HCT116 (cell line): ENCODE results near the gene KIF26B. TPM values are rescaled to one million over a fixed set of nuclear protein-coding genes. Genes with fewer than 3 reads are reported as not detected.

Experiments
- ATAC-seq: fragments of 200-7000 bp; cut with Tn5 transposase; 2 replicates; pipeline ENCODE4 v1.9.1; 2020; ENCODE audit warnings: mild to moderate bottlenecking, moderate library complexity
- BruUV-seq: library from RNA; stranded (reverse); fragments of 400-500 nt; replicated peaks from 2 replicates; lab custom pipeline; 2021; lab: Mats Ljungman, UMichigan
- CTCF ChIA-PET: fragments of 300-600 bp; sonication (Branson Sonifier 250); formaldehyde crosslinking; loops from one replicate; lab custom pipeline; 2021; ENCODE audit warnings: antibody characterized with exemption; lab: Charles Lee
- POLR2A ChIA-PET: fragments of 300-600, 350-600 bp; sonication (Branson Sonifier 250); formaldehyde crosslinking; loops from one replicate; lab custom pipeline; 2021; ENCODE audit warnings: antibody characterized with exemption; lab: Charles Lee
- RAD21 ChIA-PET, 2 experiments: fragments of 300-600 bp; sonication (Branson Sonifier 250); formaldehyde crosslinking; loops; one replicate each; lab custom pipeline; 2023; ENCODE audit warnings: low total read pairs in 2 of 2; ENCODE audit not compliant: uncharacterized antibody in 2 of 2, unreplicated experiment in 2 of 2, low non-redundant PET in 1 of 2; lab: Charles Lee
- DNase-seq: peaks from one replicate; pipeline ENCODE4 v3.0.0-alpha.2; 2010; ENCODE audit warnings: low read depth, low spot score
- H2AFZ ChIP-seq: fragments of 200-600 bp; shearing (Covaris generic), sonication (generic); 2 replicates; pipeline ENCODE4 v1.6.1; 2017; ENCODE audit warnings: low read depth, mixed run types, mixed read lengths, antibody characterized with exemption, low read length; ENCODE audit not compliant: poor library complexity, severe bottlenecking
- H3K27ac ChIP-seq: 2 replicates; pipeline ENCODE4 v1.5.1; 2012; ENCODE audit warnings: low read depth, low read length
- H3K27me3 ChIP-seq: fragments of 200-600 bp; sonication (generic); 2 replicates; pipeline ENCODE4 v1.6.1; 2016; ENCODE audit warnings: mixed run types, low read length, mixed read lengths; ENCODE audit not compliant: insufficient read depth
- H3K36me3 ChIP-seq, 2 experiments: fragments of 200-500 bp in 1 of 2; fragments of 200-600 bp in 1 of 2; sonication (Bioruptor generic) in 1 of 2; sonication (generic) in 1 of 2; 2 replicates each; pipeline versions ENCODE4 v1.5.1 to v1.6.1; 2014 to 2016; ENCODE audit warnings: low read length in 2 of 2, inconsistent platforms in 1 of 2, mixed read lengths in 1 of 2, mixed run types in 1 of 2; ENCODE audit not compliant: insufficient read depth in 2 of 2, control insufficient read depth in 1 of 2
- H3K4me1 ChIP-seq, 2 experiments: fragments of 200-600 bp in 1 of 2; sonication (generic) in 1 of 2; 2 replicates each; pipeline versions ENCODE4 v1.5.1 to v1.6.1; 2012 to 2017; ENCODE audit warnings: low read length in 2 of 2, inconsistent platforms in 1 of 2, mild to moderate bottlenecking in 1 of 2, mixed read lengths in 1 of 2, mixed run types in 1 of 2, moderate library complexity in 1 of 2; ENCODE audit not compliant: insufficient read depth in 2 of 2, control insufficient read depth in 1 of 2
- H3K4me2 ChIP-seq: fragments of 200-600 bp; sonication (generic); 2 replicates; pipeline ENCODE4 v1.6.1; 2017; ENCODE audit warnings: mixed run types, low read length, mixed read lengths
- H3K4me3 ChIP-seq, 2 experiments: fragments of 200-600 bp in 1 of 2; sonication (generic) in 1 of 2; replicated peaks in 1 of 2; 2 replicates each; pipeline ENCODE4 v1.5.1; 2011 to 2016; ENCODE audit warnings: low read length in 2 of 2, control low read depth in 1 of 2, low read depth in 1 of 2, mild to moderate bottlenecking in 1 of 2, mixed read lengths in 1 of 2, mixed run types in 1 of 2
- H3K79me2 ChIP-seq: fragments of 200-600 bp; sonication (generic); 2 replicates; pipeline ENCODE4 v1.6.1; 2017; ENCODE audit warnings: mild to moderate bottlenecking, mixed run types, low read length, moderate library complexity, mixed read lengths; ENCODE audit not compliant: insufficient read depth
- H3K9ac ChIP-seq: fragments of 200-600 bp; sonication (generic); 2 replicates; pipeline ENCODE4 v1.6.1; 2016; ENCODE audit warnings: low read length, mixed read lengths
- H3K9me2 ChIP-seq: fragments of 200-600 bp; sonication (generic), shearing (Covaris generic); 2 replicates; pipeline ENCODE4 v1.6.1; 2017; ENCODE audit warnings: mixed run types, mild to moderate bottlenecking, moderate library complexity; ENCODE audit not compliant: insufficient read depth
- H3K9me3 ChIP-seq, 2 experiments: fragments of 200-500 bp in 1 of 2; fragments of 200-600 bp in 1 of 2; sonication (Bioruptor generic) in 1 of 2; sonication (generic) in 1 of 2; 2 replicates each; pipeline ENCODE4 v1.6.1; 2014 to 2017; ENCODE audit warnings: low read length in 2 of 2, mixed read lengths in 2 of 2, inconsistent platforms in 1 of 2, low read depth in 1 of 2, mild to moderate bottlenecking in 1 of 2, mixed run types in 1 of 2, moderate library complexity in 1 of 2; ENCODE audit not compliant: control insufficient read depth in 1 of 2, insufficient read depth in 1 of 2
- H4K20me1 ChIP-seq: fragments of 200-600 bp; sonication (generic), shearing (Covaris generic); 2 replicates; pipeline ENCODE4 v1.6.1; 2017; ENCODE audit warnings: mixed run types, mild to moderate bottlenecking, moderate library complexity; ENCODE audit not compliant: insufficient read depth
- CEBPB ChIP-seq: IDR thresholded peaks from 2 replicates; pipeline ENCODE4 v1.6.1; 2012; ENCODE audit warnings: low read depth
- EGR1 ChIP-seq: IDR thresholded peaks from 2 replicates; pipeline ENCODE4 v1.6.1; 2012; ENCODE audit warnings: low read depth
- EZH2 ChIP-seq: fragments of 200-600 bp; sonication (generic); IDR thresholded peaks from 2 replicates; pipeline ENCODE4 v1.6.1; 2017; ENCODE audit warnings: antibody characterized with exemption, mixed run types
- FOSL1 ChIP-seq: IDR thresholded peaks from 2 replicates; pipeline ENCODE4 v1.6.1; 2012; ENCODE audit warnings: low read depth
- JUND ChIP-seq: IDR thresholded peaks from 2 replicates; pipeline ENCODE4 v1.6.1; 2012
- POLR2A ChIP-seq: IDR thresholded peaks from 2 replicates; pipeline ENCODE4 v1.7.0; 2011; ENCODE audit warnings: borderline replicate concordance; ENCODE audit not compliant: insufficient read depth, insufficient read length; ENCODE audit errors: extremely low read depth
- POLR2AphosphoS5 ChIP-seq: IDR thresholded peaks from 2 replicates; pipeline ENCODE4 v1.6.1; 2011; ENCODE audit warnings: mild to moderate bottlenecking, low read depth, low read length, moderate library complexity
- RAD21 ChIP-seq: IDR thresholded peaks from 2 replicates; pipeline ENCODE4 v1.6.1; 2012; ENCODE audit warnings: low read depth, mild to moderate bottlenecking
- SIN3A ChIP-seq: IDR thresholded peaks from 2 replicates; pipeline ENCODE4 v1.6.1; 2012; ENCODE audit warnings: low read depth
- SP1 ChIP-seq: IDR thresholded peaks from 2 replicates; pipeline ENCODE4 v1.6.1; 2012; ENCODE audit warnings: low read depth
- SRF ChIP-seq: IDR thresholded peaks from 2 replicates; pipeline ENCODE4 v1.6.1; 2012; ENCODE audit warnings: low read depth
- TCF7L2 ChIP-seq: IDR thresholded peaks from 2 replicates; pipeline ENCODE4 v1.7.0; 2011; ENCODE audit warnings: borderline replicate concordance, inconsistent platforms; ENCODE audit not compliant: insufficient read depth, insufficient read length; ENCODE audit errors: extremely low read depth
- YY1 ChIP-seq: IDR thresholded peaks from 2 replicates; pipeline ENCODE4 v1.6.1; 2011; ENCODE audit warnings: low read length, low read depth, moderate library complexity, mild to moderate bottlenecking; ENCODE audit not compliant: insufficient replicate concordance; ENCODE audit errors: extremely low read depth
- ZNF274 ChIP-seq: fragments of 200-500 bp; sonication (Bioruptor generic); IDR thresholded peaks from 2 replicates; pipeline ENCODE4 v1.6.1; 2014; ENCODE audit warnings: mild to moderate bottlenecking, low read depth, low read length, inconsistent platforms
- intact Hi-C: fragments of 100-400 bp; cut with micrococcal nuclease; formaldehyde crosslinking; loops from 2 replicates; pipeline ENCODE4 v1.10.0; 2022
- total RNA-seq: library from RNA; stranded (reverse); gene quantifications from one replicate; pipeline ENCODE4 v1.2.1, GENCODE V29; 2021; ENCODE audit not compliant: unreplicated experiment
- TF ChIP-seq, protein P1 (sequence below): IDR thresholded peaks from 2 replicates; pipeline ENCODE4 v1.6.1; 2011; ENCODE audit warnings: mild to moderate bottlenecking, low read length, moderate library complexity; ENCODE audit not compliant: insufficient replicate concordance; ENCODE audit errors: extremely low read depth
- TF ChIP-seq, protein P2 (sequence below): IDR thresholded peaks from 2 replicates; pipeline ENCODE4 v1.6.1; 2012
- TF ChIP-seq, protein P3 (sequence below): IDR thresholded peaks from 2 replicates; pipeline ENCODE4 v1.6.1; 2012; ENCODE audit warnings: low read depth

Gene KIF26B
- total RNA-seq, 1 experiment from 2014 or later = 0.49 TPM

DNA sequence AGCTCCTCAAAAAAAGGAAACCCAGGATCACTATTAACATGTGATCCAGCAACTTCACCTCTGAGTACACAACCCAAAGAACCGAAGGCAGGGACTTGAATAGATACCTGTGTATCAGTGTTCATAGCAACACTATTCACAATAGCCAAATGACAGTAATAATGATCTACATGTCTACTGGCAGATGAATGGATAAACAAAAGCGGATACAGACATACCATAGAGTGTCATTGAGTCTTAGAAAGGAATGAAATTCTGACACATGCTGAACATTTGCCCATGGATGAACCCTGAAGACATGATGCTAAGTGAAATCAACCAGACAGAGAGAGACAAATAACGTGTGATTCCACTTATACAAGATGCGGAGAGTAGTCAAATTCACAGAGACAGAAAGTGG lies 564.2 kb downstream of the KIF26B start:
- intact Hi-C loops = no loop called here
- DNase-seq = no peak

More for the DNA sequence above, 564.2 kb downstream of the KIF26B start:
- Histone ChIP-seq H3K9ac (no peak overlapping the region), H3K27ac (no peak overlapping the region), H3K4me3 (no peak overlapping the region), H3K4me2 (no peak overlapping the region), H4K20me1 (no peaks in the 10 kb centered on the region), H3K27me3 (no peaks in the 10 kb centered on the region), H2AFZ (no peak overlapping the region), H3K79me2 (no peaks in the 10 kb centered on the region), H3K9me2 (no peaks in the 10 kb centered on the region), H3K4me1 (peaks cover 0 to 6% of the 10 kb centered on the region in 2 experiments; a peak in 2 of 4 replicates), H3K36me3 (no peaks in the 10 kb centered on the region), H3K9me3 (no peaks in the 10 kb centered on the region)
- TF ChIP-seq POLR2AphosphoS5 = no peak
- no peak for TF ChIP-seq CEBPB
- TF ChIP-seq JUND = no peak
- no peak for TF ChIP-seq EZH2
- no peak for TF ChIP-seq RAD21
- TF ChIP-seq SRF = no peak
- no peak for TF ChIP-seq SP1
- TF ChIP-seq EGR1 = no peak
- TF ChIP-seq, protein P1, sequence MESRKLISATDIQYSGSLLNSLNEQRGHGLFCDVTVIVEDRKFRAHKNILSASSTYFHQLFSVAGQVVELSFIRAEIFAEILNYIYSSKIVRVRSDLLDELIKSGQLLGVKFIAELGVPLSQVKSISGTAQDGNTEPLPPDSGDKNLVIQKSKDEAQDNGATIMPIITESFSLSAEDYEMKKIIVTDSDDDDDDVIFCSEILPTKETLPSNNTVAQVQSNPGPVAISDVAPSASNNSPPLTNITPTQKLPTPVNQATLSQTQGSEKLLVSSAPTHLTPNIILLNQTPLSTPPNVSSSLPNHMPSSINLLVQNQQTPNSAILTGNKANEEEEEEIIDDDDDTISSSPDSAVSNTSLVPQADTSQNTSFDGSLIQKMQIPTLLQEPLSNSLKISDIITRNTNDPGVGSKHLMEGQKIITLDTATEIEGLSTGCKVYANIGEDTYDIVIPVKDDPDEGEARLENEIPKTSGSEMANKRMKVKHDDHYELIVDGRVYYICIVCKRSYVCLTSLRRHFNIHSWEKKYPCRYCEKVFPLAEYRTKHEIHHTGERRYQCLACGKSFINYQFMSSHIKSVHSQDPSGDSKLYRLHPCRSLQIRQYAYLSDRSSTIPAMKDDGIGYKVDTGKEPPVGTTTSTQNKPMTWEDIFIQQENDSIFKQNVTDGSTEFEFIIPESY = no peak
- TF ChIP-seq, protein P2, sequence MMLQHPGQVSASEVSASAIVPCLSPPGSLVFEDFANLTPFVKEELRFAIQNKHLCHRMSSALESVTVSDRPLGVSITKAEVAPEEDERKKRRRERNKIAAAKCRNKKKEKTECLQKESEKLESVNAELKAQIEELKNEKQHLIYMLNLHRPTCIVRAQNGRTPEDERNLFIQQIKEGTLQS = no peak
- TF ChIP-seq YY1 = no peak
- TF ChIP-seq, protein P3, sequence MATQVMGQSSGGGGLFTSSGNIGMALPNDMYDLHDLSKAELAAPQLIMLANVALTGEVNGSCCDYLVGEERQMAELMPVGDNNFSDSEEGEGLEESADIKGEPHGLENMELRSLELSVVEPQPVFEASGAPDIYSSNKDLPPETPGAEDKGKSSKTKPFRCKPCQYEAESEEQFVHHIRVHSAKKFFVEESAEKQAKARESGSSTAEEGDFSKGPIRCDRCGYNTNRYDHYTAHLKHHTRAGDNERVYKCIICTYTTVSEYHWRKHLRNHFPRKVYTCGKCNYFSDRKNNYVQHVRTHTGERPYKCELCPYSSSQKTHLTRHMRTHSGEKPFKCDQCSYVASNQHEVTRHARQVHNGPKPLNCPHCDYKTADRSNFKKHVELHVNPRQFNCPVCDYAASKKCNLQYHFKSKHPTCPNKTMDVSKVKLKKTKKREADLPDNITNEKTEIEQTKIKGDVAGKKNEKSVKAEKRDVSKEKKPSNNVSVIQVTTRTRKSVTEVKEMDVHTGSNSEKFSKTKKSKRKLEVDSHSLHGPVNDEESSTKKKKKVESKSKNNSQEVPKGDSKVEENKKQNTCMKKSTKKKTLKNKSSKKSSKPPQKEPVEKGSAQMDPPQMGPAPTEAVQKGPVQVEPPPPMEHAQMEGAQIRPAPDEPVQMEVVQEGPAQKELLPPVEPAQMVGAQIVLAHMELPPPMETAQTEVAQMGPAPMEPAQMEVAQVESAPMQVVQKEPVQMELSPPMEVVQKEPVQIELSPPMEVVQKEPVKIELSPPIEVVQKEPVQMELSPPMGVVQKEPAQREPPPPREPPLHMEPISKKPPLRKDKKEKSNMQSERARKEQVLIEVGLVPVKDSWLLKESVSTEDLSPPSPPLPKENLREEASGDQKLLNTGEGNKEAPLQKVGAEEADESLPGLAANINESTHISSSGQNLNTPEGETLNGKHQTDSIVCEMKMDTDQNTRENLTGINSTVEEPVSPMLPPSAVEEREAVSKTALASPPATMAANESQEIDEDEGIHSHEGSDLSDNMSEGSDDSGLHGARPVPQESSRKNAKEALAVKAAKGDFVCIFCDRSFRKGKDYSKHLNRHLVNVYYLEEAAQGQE = no peak
- no peak for TF ChIP-seq POLR2A
- TF ChIP-seq FOSL1 = no peak
- no peak for TF ChIP-seq TCF7L2
- TF ChIP-seq SIN3A = no peak
- no peak for TF ChIP-seq ZNF274
- no TSS peak for BruUV-seq
- ATAC-seq = no peak
- ChIA-PET CTCF (no interaction called here), POLR2A (no interaction called here), RAD21 (no interaction called here)
